GM19438 (cell line): Measurements from ENCODE around the gene KRT13.

Source experiments
- ATAC-seq: cut with Tn5 transposase; IDR thresholded peaks from one replicate; pipeline ENCODE4 v1.9.1; 2021; ENCODE audit warnings: low read depth; ENCODE audit not compliant: unreplicated experiment

The KRT13 gene

DNA sequence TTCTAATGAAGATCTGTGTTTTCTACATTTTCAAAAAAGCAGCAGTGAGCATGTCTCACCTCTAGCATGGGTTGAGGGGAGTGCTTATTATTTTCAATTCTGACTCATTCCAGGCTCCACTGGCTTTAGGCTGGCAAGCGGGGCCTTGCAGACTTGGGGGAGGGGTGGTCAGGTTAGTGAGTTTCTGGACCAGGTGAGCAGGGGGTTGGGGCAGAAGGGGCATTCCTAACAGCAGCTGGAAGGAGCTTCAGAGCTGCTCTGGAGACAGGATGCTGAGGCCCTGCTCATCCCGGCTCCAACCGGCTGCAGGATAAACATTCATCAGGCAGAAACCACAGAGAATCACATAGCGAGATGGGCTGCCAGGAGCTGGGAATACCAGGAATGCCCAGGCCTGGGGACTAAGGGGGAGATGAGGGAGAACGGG lies 33.2 kb upstream of the KRT13 start:
- ATAC-seq = no peak

DNA sequence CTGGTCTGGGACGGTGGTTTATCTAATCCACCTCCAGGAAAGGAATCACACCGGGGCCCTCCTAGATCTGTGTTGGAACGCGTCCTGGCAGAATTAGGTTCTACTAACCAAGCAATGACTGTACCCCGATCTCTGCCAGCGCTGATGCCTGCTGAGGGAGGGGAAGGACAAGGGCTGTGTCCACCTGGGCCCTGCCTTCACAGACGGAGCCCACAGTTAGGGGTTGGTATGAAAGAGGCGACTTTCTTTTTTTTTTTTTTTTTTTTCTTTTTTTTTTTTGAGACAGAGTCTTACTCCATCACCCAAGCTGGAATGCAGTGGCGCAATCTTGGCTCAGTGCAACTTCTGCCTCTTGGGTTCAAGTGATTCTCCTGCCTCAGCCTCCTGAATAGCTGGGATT lies 32.6 kb upstream of the KRT13 start:
- ATAC-seq = no peak

DNA sequence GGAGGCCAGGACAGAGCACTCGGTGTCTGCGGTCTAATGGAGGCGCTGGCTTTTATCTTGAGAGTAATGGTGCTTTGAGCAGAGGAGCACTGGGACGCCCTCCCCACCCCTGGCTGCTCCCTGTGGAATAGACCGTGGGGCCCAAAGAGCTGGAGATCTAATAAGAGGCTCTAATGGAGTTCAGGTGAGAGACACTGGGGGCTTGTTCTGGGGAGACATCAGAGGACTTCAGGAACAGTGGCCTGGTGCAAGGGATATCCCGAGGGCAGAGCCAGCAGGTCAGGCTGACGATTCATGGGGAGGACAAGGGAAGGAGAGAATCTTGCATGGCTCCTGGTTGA lies 32.2 kb upstream of the KRT13 start:
- no peak for ATAC-seq

DNA sequence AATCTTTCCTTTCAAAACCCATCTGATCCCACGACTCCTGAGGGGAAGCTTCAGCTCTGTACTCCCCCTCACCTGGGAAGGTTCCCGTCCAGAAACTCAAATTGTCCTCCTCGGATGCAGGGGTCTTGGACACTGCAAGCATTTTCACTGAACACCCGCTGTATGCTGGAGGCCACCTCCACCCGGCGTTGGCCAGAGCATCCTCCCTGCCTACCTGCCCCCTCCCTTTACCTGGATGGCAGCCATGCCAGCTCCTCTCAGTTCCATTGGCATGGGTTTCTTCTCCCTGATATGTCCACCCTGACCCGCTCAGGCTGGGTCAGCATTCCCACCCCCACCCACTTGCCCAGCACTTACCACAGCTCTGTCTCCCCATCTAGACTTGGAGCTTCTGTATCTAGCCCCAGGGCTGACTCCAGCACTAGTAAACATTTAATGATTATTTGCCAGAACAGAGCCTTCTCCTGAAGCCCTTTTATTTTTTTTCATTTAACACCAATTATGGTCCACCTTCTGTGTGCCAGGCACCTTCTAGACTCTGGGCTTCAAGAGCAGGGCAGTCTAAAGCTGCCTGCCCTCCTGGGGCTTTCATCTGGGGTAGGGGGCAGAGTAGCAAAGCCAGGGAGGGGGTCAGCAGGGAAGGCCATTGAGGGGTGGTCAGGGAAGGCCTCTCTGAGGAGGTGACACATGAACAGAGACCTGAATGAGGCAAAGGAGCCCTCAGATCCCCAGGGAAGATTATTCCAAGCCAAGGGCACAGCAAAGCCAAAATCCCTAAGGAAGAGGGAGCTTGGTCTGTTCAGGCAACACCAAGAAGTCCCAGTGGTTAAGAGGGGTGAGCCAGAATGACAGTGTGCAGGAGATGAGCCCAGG lies 31.6 kb upstream of the KRT13 start:
- ATAC-seq = no peak

DNA sequence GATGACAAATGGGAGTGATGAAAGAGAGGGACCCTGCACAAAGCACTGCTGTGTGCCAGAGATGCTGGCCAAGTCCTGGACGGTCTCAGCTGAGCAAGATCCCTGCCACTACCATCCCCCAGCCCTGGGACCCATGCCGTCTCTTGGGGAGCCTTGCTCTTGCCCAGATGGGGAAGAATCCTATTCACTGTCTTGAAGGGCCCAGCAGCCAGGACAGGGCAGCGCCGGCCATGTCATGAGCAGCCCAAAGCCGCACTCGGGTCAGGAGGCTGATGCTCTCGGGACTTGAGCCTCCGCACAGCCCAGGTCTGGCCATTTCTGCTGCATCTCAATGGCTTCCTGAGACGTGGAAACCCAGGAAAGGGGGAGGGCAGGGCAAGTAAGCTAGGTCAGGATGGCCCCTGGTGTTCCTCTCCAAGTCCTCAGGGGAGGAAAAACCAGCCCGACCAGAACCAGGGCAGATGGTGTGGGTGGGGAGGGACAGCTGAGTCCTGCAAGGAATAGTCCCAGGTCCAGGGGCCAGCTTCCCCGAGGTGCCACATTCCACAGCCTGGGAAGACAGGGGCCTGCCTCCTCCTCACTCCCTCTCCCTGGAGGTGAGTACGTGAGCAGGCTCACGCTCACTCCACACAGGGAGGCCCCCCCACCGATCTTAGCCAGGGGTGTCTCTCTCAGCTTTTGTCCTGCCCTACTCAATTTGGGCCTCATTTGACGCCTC lies 30.5 kb upstream of the KRT13 start:
- no peak for ATAC-seq

DNA sequence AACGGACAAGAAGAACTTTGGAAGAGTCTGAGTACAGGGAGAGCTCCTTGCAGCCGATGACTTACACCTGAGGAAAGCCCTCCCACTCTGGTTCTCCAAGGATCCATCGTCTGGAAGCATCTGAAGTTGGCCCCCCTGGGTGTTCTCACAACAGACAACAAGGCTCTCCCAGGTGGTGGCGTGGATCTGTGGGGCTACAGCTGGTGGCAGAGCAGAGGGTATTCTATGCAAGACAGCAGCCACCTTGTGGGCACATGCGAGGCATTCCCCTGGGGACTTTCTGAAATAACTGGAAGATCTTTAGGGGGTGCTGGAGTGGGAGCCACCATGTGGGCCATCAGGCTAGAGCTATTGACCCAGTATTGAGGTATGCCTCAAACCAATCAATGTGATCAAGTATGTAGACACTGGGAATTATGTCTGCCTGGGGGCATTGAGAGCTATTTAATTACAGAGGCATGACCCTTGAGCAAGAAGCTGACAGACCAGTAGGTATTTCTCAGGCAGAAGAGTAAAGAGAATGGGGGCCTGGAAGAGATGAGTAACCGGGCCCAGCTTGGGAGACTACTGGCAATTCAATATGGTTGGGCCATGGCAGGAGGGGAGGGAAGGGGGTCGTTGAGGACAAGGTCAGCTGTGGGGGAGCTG lies 29.6 kb upstream of the KRT13 start:
- ATAC-seq = no peak

DNA sequence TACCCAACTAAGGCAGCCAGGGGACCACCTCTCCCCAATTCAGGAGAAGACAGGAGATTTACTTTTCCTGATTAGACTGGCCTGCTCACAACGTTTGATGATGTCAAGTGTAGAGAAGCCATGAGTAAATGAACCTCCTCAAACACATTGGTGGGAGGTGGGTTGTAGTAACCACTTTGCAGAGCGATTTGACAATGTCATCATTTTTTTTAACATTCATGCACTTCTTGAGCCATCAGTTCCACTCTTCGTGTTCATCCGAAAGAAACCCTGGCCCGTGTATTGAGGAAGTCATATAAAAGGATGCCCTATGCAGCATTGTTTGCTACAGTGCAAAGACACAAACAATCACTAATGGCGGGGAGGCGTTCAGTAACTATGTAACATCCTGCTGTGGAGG lies 28.2 kb upstream of the KRT13 start:
- ATAC-seq = no peak

DNA sequence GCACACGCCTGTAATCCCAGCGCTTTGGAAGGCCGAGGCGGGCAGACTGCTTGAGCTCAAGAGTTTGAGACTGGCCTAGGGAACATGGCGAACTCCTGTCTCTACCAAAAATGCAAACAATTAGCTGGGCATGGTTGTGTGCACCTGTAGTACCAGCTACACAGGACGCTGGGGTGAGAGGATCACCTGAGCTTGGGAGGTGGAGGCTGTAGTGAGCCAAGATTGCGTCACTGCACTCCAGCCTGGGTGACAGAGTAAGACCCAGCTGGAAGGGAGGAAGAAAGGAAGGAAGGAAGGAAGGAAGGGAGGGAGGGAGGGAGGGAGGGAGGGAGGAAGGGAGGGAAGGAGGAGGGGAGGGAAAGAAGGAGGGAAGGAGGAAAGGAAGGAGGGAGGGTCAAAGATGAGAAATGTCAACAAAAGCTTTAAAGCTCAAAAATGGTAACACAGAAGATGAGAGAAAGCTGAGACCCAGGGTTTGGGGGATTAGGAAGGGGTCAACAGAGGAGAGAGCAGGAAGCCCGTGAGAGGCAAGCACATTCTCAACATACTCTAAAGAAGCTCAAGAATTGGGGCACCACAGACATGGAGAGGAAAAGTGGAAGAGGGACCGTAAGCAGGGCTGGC lies 27.6 kb upstream of the KRT13 start:
- ATAC-seq = no peak

DNA sequence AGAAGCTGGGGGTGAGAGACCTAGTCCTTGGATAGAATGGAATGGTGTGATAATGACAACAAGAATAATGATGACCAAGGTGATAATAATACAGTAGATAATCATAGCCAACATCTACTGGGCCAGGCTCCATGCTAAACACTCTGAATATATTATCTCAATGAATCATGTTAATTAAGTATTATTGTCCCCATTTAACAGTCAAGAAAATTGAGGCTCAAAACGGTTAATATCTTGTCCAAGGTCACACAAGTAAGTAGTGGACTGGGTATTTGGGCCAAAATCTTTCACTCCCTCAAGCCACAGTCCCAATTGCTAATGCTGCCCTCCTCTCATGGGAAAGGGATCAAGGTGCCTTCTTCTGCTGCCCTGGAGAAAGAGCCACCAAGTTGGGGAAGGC lies 26.6 kb upstream of the KRT13 start:
- no peak for ATAC-seq

DNA sequence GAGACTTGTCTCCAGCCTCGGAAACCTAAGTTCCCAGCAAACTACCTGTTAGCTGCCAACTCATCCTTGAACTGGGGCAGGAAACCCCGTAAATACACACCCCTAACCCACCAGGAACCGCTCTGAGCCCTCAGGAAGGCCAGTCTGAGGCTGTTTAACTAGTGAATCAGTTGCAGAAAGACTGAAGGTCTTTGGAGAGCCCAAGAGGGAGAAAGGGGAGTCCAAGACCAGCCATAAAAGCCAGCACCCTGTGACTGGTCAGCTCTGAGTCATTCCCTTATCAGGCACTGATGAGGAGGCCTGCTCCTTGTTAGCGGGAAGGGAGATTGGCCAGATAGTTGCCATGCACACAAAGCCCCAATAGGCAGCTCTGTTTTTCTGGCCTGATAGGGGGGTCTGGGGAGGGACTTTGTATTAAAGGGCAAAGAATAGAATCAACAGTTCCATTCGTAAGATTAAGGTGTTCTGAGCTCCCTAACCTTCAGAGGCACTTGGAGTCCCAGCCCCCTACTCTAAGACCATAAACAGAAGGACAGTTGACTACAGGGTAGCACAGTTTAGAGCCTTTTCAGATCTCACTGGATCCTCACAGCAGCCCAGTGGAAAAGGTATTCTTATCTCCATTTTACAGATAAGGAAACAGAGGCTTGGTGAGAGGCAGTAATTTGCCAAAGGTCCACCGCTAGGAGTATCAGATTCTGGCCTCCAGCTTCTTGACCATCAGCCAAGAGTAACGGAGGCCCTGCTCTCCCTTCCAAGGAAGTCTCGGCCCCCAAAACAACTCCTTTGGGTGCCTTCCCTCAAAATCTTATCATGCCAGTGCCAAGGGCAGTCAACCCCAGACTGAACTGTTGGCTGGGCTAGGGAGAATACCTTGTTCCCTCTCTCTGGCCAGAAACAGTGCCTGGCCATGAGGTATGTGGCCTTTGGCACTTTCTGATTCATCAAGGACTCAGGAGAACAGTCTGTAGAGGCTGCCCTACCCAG lies 24.9 kb upstream of the KRT13 start:
- no peak for ATAC-seq

DNA sequence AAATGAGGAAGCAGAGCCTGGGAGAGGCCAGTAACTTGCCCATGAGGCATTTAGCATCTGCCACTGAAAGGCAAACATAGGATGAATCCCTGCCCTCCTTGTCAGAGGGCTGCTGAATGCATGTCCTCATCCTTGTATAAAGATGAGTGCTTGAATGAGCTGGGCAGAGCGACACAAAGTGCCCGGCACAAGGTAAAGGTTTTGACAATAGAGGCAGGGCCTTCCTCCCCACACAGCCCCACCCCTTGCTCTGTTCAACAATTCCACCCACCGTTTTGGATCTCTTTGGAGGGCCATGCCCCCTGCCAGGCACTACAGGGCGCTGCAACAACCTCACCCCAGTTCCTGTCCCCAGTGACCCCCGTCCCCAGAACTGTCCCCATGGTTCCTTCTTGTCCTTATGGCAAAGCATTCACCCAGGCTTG lies 24.1 kb upstream of the KRT13 start:
- no peak for ATAC-seq

DNA sequence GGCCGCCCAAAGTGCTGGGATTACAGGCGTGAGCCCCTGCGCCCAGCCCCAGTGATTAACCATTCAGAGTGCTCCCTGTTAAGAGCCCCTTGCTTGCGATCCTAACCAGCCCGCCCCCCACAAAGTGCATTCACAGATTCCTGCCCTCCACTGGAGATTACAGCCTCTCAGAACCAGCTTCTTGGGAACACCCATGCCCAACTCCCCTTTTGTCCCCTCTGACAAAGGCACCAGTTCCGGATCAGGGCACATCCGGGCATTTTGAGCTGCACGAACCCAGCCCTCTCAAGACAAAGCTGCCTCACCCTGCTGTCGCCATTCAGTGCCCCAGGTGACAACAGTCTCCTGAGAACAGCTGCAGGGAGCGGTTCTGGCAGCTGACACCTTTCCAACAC lies 23.5 kb upstream of the KRT13 start:
- ATAC-seq = no peak

DNA sequence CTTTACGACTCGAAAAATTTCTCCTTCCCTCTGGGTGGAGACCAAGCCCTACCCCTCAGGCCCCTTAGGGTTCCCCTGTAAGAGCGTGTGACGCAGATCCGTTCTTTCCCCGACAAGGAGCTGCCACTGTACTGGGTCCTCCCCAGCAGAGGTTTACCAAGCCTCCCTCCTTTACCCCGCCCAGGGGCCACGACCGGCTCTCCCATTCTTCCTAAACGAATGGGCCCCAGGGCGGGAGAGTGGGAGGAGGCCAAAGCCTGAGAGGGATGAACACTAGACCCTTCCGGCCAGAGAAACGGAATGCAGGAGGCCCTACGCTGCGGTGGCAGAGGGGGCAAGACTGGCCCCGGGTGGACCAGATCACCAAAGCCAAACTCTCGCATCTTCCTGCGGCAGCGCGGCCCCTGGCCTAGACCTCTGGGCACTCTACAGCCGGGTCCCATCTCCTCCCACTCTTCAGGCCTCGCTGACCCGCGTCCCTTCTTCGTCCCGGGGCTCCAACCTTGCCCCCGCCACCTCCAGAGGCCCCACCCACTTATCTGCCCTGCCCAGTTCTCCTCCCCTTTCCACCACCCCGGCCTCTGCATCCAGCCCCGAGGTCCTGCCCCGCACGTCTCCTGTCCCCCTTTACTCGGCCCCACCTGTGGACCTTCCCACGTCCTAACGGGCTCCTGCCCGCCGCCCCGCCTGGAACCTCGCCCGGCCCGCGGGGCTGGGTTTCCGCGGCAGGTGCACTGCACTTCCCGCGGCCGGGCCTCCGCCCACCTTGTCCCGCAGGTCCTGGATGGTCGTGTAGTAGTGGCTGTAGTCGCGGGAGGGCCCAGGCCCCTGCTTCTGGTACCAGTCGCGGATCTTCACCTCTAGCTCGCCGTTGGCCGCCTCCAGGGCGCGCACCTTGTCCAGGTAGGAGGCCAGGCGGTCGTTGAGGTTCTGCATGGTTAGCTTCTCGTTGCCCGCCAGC lies 21.9 kb upstream of the KRT13 start:
- ATAC-seq = no peak

DNA sequence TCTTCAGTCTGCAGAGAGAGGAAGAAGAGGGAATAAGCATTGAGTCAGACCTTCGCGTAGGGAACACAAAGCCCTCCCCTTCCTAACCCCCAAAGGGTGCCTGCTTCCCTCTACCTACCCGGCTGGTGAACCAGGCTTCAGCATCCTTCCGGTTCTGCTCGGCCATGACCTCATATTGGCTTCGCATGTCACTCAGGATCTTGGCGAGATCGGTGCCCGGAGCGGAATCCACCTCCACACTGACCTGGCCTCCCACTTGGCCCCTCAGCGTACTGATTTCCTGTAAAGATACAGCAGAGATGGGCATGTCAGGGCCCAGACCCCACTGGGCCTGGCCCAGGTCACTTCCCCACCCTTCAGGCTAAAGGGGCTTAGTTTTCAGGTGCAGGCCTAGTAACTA lies 18.8 kb upstream of the KRT13 start:
- ATAC-seq = no peak

DNA sequence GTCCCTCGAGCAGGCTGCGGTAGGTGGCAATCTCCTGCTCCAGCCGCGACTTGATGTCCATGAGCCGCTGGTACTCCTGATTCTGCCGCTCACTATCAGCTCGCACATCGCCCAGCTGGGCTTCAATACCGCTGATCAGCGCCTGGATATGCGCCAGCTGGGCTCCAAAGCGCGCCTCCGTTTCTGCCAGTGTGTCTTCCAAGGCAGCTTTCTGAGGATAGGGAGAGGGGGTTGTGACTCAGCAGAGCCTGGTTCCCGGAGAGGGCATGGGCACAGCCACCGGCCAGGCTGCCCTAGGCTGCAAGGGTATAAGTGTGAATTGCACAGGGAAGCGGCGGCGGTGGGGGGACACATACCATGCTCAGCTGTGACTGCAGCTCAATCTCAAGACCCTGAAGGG lies 18.4 kb upstream of the KRT13 start:
- ATAC-seq = no peak

DNA sequence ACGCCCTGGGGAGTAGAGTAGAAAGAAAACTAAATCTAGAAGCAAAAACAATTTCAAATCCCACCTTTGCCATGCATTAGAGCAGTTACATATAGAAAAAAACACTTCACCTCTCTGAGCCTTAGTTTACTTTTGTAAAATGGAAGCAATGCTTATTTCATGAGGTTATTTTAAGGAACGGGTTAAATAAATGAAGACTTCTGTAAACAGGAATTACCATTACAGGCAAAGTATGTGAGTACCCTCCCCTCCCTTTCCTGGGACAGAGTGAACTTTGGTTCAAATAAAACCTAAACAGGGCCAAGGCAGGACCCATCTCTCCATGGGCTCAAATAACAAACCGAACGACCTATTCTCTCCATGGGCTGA lies 17.8 kb upstream of the KRT13 start:
- ATAC-seq = no peak

DNA sequence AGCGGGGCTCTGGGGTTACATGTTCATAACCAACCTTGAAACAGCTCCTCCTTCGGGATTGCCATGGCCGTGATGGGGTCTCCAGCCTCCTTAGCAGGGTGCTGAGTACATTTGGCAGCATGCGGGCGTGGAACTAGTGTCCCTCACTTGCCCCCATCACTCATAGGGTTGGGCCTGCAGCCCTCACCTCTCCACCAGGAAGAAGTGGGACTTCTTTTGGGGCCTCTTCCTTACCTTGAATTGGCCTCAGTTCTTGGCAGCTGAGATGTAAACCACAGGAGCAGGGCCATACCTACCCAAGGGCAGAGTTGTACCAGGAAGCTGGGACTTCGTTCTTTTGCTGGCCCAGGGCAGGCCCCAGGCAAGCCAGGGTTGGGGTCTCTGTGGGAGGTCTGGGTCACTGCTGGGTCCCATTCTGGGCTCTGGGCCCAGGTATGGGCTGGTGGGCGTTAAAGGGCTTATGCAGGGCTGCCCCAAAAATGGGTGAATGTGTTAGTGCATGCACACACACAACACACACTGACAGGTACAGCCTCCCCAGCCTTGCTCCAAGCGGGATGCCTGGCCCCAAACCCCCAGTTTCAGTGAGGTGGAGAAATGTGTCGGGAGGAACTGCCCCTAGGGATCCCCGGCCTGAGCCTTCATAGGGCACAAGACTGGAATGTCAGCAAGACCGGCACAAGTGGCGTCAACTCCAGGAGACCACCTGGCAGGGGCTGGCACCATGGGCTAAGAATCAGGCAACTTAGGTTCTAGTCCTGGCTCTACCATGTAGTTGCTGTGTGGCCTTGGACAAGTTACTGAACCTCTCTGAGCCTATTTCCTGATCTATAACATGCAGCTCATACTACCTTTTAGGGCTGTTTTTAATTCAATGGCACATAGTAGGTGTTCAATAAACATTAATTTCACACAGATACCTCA lies 17.2 kb upstream of the KRT13 start:
- no peak for ATAC-seq
